Activated T-helper 2 cell treated with anti-CD3 and anti-CD28 coated beads, Interferon-gamma antibody, Interleukin-2, Interleukin-4, amounts not matched to agents 10 μg/mL and 5 μg/mL and 100 μg/mL, durations not matched to agents 14 hours and 24 hours and 36 hours (primary cell): ENCODE results near the gene UNC5A. TPM values are rescaled to one million over a fixed set of nuclear protein-coding genes. Genes with fewer than 3 reads are reported as not detected.
"Not testable (repeated sequence)": the region's sequence is repeated elsewhere in the genome, so short reads cannot be mapped to it uniquely, and the experiment has no call there.

Source experiments
- DNase-seq: peaks from one replicate; pipeline ENCODE4 v3.0.0; 2021; ENCODE audit warnings: low spot score
- H3K27ac Mint-ChIP-seq: one replicate; pipeline ENCODE4 v1.8.0; 2021; ENCODE audit warnings: mixed read lengths
- H3K27me3 Mint-ChIP-seq: one replicate; pipeline ENCODE4 v1.8.0; 2021; ENCODE audit warnings: low read depth, mixed read lengths
- H3K36me3 Mint-ChIP-seq: one replicate; pipeline ENCODE4 v1.8.0; 2021; ENCODE audit warnings: low read depth, mixed read lengths
- H3K4me1 Mint-ChIP-seq: one replicate; pipeline ENCODE4 v1.8.0; 2021; ENCODE audit warnings: low read depth, mixed read lengths
- H3K4me3 Mint-ChIP-seq: one replicate; pipeline ENCODE4 v1.8.0; 2021; ENCODE audit warnings: low read depth, mild to moderate bottlenecking, moderate library complexity, mixed read lengths
- H3K9me3 Mint-ChIP-seq: one replicate; pipeline ENCODE4 v1.8.0; 2021; ENCODE audit warnings: mixed read lengths
- intact Hi-C: fragments of 100-400 bp; cut with micrococcal nuclease; formaldehyde crosslinking; loops from one replicate; pipeline ENCODE4 v1.15.1; 2023
- total RNA-seq: library from RNA; stranded (reverse); gene quantifications from 2 replicates; pipeline ENCODE4 v1.2.3, GENCODE V29; 2022

The UNC5A gene
- total RNA-seq, 1 donor from 2014 or later: not detected

DNA sequence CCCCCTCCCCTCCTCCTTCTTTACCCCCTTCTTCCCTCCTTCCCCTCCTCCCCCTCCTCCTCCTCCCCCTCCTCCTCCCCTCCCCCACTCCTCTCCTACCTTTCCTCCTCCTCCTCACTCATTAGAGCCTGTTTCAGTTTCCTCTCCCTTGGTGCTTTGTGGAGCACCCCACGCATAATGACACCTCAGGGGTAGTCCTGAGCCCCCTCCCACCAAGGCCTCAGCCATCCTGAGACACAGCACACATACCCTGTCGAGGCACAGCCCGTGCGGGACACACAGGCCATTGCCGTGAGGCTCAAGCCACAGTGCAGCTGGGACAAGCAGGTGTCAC is 53.4 kb downstream of the UNC5A start:
- no peak overlapping the region for H3K4me3 Mint-ChIP-seq
- intact Hi-C loops: no loop called here
- H3K9me3 Mint-ChIP-seq: no peaks in the 10 kb centered on the region
- H3K27ac Mint-ChIP-seq: no peak overlapping the region
- peaks cover 1% of the 10 kb centered on the region for H3K4me1 Mint-ChIP-seq
- no peak for DNase-seq
- peaks cover 21% of the 10 kb centered on the region for H3K27me3 Mint-ChIP-seq
- no peaks in the 10 kb centered on the region for H3K36me3 Mint-ChIP-seq

DNA sequence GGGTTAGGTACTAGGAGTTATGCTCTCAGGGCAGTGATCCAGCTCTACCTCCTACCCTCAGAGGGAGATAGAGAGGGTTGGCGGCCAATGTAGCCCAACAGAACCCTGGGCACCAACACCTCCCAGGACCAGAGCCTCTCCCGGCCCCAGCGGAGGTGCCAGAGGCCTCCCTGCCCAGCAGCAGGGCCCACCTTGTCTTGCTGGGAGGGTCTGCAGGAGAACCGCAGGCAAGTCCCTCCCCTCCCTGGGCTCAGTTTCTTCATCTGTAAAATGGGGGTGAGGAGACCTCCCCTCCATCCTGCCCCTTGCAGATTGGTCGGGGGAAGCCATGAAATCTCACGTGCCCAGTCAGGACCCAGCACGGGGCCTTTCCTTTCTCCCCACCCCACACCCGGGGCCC is 54.4 kb downstream of the UNC5A start:
- H3K4me1 Mint-ChIP-seq: peaks cover 1% of the 10 kb centered on the region
- DNase-seq: no peak
- H3K36me3 Mint-ChIP-seq: no peaks in the 10 kb centered on the region
- H3K9me3 Mint-ChIP-seq: no peaks in the 10 kb centered on the region
- intact Hi-C loops: no loop called here
- H3K27ac Mint-ChIP-seq: no peak overlapping the region
- H3K27me3 Mint-ChIP-seq: peaks cover 21% of the 10 kb centered on the region
- no peak overlapping the region for H3K4me3 Mint-ChIP-seq

DNA sequence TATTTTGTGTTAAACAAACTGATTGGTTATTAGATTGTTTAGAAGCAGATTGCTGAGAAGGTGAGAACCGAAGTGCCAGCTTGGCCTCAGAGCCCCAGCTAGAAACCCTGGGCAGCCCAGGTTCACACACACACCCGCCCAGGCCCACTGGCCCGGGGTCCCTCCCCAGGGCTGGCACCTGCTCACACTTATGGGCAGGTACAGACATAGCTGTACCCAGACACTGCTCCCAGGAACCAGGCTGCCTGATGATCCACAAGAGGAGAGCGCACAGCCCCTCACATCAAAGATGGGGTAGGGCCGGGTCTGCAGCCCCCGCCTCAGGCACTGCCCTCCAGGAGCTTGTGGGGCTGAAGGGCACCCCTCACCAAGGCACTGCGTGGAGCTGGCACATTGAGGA is 55.6 kb downstream of the UNC5A start:
- no peak overlapping the region for H3K27ac Mint-ChIP-seq
- DNase-seq: no peak
- no peaks in the 10 kb centered on the region for H3K36me3 Mint-ChIP-seq
- peaks cover 1% of the 10 kb centered on the region for H3K4me1 Mint-ChIP-seq
- H3K9me3 Mint-ChIP-seq: no peaks in the 10 kb centered on the region
- intact Hi-C loops: no loop called here
- H3K4me3 Mint-ChIP-seq: no peak overlapping the region
- H3K27me3 Mint-ChIP-seq: peaks cover 21% of the 10 kb centered on the region

DNA sequence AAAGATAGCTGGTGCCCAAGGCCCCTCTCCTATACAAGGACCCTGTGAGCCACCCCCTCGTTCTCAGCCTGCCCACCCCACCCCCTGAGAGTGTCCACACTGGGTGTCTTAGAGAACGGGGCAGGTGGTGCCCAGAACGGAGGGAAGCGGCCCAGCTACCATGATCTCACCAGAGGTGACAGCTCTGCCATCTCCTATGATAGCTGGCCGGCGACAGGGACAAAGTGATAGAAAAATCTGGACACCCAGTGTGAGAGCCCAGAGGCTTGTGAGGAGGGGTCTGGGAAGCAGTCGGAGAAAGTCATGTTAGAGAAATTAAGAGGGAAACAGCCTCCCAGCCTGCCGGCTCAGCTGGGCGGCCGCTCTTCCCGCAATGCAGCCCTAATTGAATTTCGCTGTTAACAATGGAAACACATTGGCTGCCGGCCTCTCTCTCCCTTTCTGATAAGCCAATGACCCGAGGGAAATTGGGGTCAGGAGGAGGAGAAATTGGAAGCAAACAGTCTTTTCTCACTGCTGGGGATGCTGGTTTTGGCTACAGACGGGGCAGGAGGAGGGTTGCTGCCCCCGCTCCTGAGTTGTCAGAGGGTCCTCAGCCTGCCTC is 56.5 kb downstream of the UNC5A start:
- no peak overlapping the region for H3K27ac Mint-ChIP-seq
- intact Hi-C loops: no loop called here
- H3K4me3 Mint-ChIP-seq: no peak overlapping the region
- no peak for DNase-seq
- H3K27me3 Mint-ChIP-seq: peaks cover 21% of the 10 kb centered on the region
- peaks cover 1% of the 10 kb centered on the region for H3K4me1 Mint-ChIP-seq
- no peaks in the 10 kb centered on the region for H3K36me3 Mint-ChIP-seq
- H3K9me3 Mint-ChIP-seq: no peaks in the 10 kb centered on the region

DNA sequence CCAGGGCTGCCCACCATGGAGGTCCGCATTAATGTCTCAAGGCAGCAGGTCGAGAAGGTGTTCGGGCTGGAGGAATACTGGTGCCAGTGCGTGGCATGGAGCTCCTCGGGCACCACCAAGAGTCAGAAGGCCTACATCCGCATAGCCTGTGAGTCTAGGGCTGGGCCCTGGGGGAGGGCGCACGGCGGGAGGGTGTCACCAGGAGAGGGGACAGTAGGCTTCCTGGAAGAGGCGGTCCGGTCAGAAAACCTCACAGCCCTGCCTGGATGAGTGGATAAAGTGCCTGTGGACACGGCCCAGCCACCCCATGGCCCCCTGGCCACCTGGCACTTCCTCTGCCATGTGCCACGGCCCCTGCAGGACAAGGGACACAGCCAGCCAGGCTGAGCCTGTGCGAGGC is 57.8 kb downstream of the UNC5A start:
- DNase-seq: no peak
- H3K27me3 Mint-ChIP-seq: peaks cover 18% of the 10 kb centered on the region
- no peak overlapping the region for H3K4me3 Mint-ChIP-seq
- intact Hi-C loops: no loop called here
- H3K9me3 Mint-ChIP-seq: peaks cover 2% of the 10 kb centered on the region
- H3K27ac Mint-ChIP-seq: no peak overlapping the region
- H3K4me1 Mint-ChIP-seq: peaks cover 1% of the 10 kb centered on the region
- peaks cover 2% of the 10 kb centered on the region for H3K36me3 Mint-ChIP-seq

DNA sequence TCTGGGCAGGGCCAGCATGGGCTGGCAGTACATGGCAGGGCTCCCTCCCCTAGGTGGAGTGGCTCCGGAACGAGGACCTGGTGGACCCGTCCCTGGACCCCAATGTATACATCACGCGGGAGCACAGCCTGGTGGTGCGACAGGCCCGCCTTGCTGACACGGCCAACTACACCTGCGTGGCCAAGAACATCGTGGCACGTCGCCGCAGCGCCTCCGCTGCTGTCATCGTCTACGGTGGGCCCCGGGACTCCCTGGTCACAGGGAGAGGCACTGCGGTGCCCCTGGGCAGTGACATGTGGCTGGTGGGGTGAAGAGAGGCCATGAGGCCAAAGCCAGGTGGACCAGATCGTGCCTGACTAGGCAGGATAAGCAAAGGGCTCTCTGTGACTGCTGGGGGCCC is 58.4 kb downstream of the UNC5A start:
- Mint-ChIP-seq H3K27me3 (peaks cover 17% of the 10 kb centered on the region), H3K27ac (no peak overlapping the region), H3K9me3 (peaks cover 5% of the 10 kb centered on the region), H3K4me1 (peaks cover under 1% of the 10 kb centered on the region), H3K4me3 (no peak overlapping the region), H3K36me3 (peaks cover 4% of the 10 kb centered on the region)
- intact Hi-C loops: no loop called here
- DNase-seq: no peak

DNA sequence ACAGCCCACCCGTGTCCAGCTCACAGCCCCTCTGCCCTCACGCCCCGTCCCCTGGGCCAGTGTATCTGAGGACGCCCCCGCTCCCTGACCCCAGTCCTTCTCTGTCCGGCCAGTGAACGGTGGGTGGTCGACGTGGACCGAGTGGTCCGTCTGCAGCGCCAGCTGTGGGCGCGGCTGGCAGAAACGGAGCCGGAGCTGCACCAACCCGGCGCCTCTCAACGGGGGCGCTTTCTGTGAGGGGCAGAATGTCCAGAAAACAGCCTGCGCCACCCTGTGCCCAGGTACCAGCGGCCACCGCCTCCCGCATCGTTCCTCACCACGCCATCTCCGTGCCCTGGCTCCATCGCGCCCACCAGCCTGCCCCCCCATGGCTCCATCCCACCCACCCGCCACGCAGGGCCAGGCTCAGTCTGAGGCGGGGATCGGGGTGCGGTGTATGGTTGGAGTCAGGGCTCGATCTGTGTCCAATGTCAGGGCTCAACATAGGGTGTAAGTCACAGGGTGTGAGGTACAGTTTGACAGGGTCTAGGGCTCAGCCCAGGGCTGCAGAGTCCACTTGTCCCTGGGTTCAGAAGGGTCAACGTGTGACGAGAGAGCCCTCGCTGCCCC is 59.2 kb downstream of the UNC5A start:
- intact Hi-C loops: no loop called here
- peaks cover 17% of the 10 kb centered on the region for H3K27me3 Mint-ChIP-seq
- no peak for DNase-seq
- peaks cover 5% of the 10 kb centered on the region for H3K9me3 Mint-ChIP-seq
- H3K36me3 Mint-ChIP-seq: peaks cover 4% of the 10 kb centered on the region
- H3K27ac Mint-ChIP-seq: no peak overlapping the region
- H3K4me1 Mint-ChIP-seq: no peaks in the 10 kb centered on the region
- no peak overlapping the region for H3K4me3 Mint-ChIP-seq

DNA sequence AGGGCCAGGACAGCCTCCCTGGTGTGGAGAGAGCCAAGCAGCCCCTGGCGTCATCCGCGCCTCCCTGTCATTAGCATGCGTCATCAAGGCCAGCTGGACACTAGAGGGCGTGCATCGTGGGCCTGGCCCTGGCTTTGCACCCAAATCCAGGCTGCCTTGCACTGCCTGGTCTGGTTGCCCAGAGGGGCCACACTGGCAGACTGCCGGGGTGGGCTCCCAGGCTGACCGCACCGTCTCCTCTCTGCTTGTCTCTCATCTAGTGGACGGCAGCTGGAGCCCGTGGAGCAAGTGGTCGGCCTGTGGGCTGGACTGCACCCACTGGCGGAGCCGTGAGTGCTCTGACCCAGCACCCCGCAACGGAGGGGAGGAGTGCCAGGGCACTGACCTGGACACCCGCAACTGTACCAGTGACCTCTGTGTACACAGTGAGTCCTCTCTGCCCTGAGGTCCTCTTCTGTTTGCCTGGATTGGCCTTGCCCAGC is 59.8 kb downstream of the UNC5A start:
- Mint-ChIP-seq H3K4me3 (no peak overlapping the region), H3K27me3 (peaks cover 20% of the 10 kb centered on the region), H3K4me1 (no peaks in the 10 kb centered on the region), H3K36me3 (peaks cover 7% of the 10 kb centered on the region), H3K9me3 (peaks cover 7% of the 10 kb centered on the region), H3K27ac (no peak overlapping the region)
- intact Hi-C loops: no loop called here
- DNase-seq: no peak

DNA sequence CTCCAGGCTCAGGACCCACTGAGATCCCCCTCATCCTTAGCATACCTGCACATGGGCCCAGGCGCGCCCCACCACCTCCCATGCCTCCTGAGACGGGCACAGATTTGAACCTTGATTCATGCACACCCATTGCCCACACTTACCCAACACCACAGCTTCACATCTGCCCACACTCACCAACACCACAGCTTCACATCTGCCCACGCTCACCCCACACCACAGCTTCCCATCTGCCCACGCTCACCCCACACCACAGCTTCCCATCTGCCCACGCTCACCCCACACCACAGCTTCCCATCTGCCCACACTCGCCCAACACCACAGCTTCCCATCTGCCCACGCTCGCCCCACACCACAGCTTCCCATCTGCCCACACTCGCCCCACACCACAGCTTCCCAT is 60.3 kb downstream of the UNC5A start:
- DNase-seq, H3K4me3 Mint-ChIP-seq, intact Hi-C loops, H3K9me3 Mint-ChIP-seq, H3K36me3 Mint-ChIP-seq, H3K4me1 Mint-ChIP-seq, H3K27ac Mint-ChIP-seq: not testable (repeated sequence)
- peaks cover 22% of the 10 kb centered on the region for H3K27me3 Mint-ChIP-seq

DNA sequence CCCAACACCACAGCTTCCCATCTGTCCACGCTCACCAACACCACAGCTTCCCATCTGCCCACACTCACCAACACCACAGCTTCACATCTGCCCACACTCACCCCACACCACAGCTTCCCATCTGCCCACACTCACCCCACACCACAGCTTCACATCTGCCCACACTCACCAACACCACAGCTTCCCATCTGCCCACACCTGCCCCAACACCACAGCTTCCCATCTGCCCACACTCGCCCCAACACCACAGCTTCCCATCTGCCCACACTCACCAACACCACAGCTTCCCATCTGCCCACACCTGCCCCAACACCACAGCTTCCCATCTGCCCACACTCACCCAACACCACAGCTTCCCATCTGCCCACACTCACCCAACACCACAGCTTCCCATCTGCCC is 62.2 kb downstream of the UNC5A start:
- peaks cover 20% of the 10 kb centered on the region for H3K27me3 Mint-ChIP-seq
- H3K4me3 Mint-ChIP-seq, H3K36me3 Mint-ChIP-seq, H3K4me1 Mint-ChIP-seq, DNase-seq, H3K9me3 Mint-ChIP-seq, intact Hi-C loops, H3K27ac Mint-ChIP-seq: not testable (repeated sequence)

DNA sequence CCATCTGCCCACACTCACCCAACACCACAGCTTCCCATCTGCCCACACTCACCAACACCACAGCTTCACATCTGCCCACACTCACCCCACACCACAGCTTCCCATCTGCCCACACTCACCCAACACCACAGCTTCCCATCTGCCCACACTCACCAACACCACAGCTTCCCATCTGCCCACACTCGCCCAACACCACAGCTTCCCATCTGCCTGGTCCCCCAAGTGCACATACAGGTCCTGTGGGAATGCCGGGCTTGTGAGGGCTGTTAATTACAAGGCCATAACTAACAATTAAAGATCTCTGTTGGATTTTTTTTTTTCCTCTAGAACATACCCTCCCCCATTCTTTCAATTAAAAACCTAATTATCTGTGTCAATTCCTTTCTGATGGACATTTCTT is 62.7 kb downstream of the UNC5A start:
- intact Hi-C loops, DNase-seq, H3K9me3 Mint-ChIP-seq, H3K4me1 Mint-ChIP-seq, H3K36me3 Mint-ChIP-seq, H3K4me3 Mint-ChIP-seq: not testable (repeated sequence)
- Mint-ChIP-seq H3K27me3 (peaks cover 19% of the 10 kb centered on the region), H3K27ac (peak overlapping the region; percentile 29)

DNA sequence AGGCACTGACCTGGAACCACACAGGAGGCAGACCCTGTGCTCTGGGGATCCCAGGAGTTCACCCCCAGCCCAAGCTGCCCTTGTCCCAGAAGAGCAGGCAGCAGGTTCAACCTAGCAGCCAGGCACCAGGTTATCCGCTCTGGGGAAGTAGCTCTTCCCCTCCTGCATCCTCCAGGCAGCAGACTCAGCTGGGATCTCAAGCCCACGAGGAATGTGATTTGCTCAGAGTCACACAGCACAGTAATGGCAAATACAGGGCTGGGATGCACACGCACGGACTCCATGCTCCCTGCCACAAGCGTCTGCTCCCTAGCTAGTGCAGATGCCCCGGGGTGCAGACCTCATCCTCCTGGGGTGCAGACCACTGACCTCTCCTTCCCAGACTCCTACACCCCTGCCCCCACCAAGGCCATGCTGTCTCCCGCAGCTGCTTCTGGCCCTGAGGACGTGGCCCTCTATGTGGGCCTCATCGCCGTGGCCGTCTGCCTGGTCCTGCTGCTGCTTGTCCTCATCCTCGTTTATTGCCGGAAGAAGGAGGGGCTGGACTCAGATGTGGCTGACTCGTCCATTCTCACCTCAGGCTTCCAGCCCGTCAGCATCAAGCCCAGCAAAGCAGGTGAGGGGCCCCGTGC is 63.3 kb downstream of the UNC5A start:
- DNase-seq: no peak
- H3K27me3 Mint-ChIP-seq: peaks cover 19% of the 10 kb centered on the region
- H3K4me1 Mint-ChIP-seq: no peaks in the 10 kb centered on the region
- intact Hi-C loops: no loop called here
- peaks cover 9% of the 10 kb centered on the region for H3K9me3 Mint-ChIP-seq
- no peak overlapping the region for H3K4me3 Mint-ChIP-seq
- peaks cover 7% of the 10 kb centered on the region for H3K36me3 Mint-ChIP-seq
- no peak overlapping the region for H3K27ac Mint-ChIP-seq

DNA sequence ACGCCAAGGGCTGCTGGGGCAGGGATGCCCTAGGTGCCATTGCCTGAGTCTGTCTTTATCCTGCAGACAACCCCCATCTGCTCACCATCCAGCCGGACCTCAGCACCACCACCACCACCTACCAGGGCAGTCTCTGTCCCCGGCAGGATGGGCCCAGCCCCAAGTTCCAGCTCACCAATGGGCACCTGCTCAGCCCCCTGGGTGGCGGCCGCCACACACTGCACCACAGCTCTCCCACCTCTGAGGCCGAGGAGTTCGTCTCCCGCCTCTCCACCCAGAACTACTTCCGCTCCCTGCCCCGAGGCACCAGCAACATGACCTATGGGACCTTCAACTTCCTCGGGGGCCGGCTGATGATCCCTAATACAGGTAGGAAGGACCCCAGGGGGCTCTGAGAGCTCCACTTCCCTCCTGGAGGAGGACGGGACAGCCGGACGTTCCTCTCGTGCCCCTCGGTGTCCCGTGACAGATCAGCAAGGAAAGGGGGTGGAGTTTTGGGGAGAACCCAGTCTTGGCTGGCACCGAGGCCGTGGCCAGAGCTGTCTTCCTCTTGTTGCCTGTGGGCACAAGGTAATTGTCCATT is 63.9 kb downstream of the UNC5A start:
- H3K36me3 Mint-ChIP-seq: peaks cover 7% of the 10 kb centered on the region
- peaks cover 19% of the 10 kb centered on the region for H3K27me3 Mint-ChIP-seq
- H3K9me3 Mint-ChIP-seq: peaks cover 9% of the 10 kb centered on the region
- intact Hi-C loops: no loop called here
- no peak overlapping the region for H3K4me3 Mint-ChIP-seq
- DNase-seq: no peak
- no peak overlapping the region for H3K27ac Mint-ChIP-seq
- H3K4me1 Mint-ChIP-seq: no peaks in the 10 kb centered on the region
